ENCODE results near the gene PTPRM. TPM values are rescaled to one million over a fixed set of nuclear protein-coding genes. Genes with fewer than 3 reads are reported as not detected.

The PTPRM gene
- total RNA-seq, 1 experiment from 2014 or later: 11.1 TPM

DNA sequence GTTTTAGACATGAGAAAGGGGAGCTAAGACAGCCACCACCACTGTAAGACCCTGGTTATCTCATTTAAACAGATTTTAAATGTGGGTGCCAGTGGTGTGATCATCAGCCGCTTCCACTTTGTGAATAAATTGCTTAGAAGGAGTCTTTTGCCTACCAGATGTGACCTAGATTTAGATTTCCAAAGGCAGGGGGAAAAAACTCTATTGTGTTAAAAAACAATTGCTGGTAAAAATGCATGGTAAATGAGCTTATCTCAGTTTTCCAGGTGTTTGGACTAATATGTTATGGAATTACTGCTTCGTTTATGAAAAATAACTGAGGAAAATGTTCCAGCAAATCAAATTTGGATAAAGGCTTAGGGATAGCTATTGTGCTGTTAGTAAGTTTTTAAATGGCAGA lies 575.8 kb downstream of the PTPRM start (continued):
- TF ChIP-seq ZNF263 (CRISPR knock-in tag; IDR thresholded peaks at IDR 0.05; ENCODE audit: low read depth) (no peak), SOX15 (CRISPR knock-in tag; IDR thresholded peaks at IDR 0.05) (no peak), NR3C1 (CRISPR knock-in tag; conservative IDR thresholded peaks at IDR 0.05; ENCODE audit: low read depth) (no peak), FOXK1 (CRISPR knock-in tag; IDR thresholded peaks at IDR 0.05) (no peak), MYBL2 (CRISPR knock-in tag; IDR thresholded peaks at IDR 0.05) (no peak), TCF7 (CRISPR knock-in tag; IDR thresholded peaks at IDR 0.05; ENCODE audit: low read depth) (no peak), ZNF232 (CRISPR knock-in tag; IDR thresholded peaks at IDR 0.05) (no peak), NR2C2 (CRISPR knock-in tag; IDR thresholded peaks at IDR 0.05) (no peak), NFATC4 (CRISPR knock-in tag; IDR thresholded peaks at IDR 0.05) (no peak)
- TF ChIP-seq, protein P1, sequence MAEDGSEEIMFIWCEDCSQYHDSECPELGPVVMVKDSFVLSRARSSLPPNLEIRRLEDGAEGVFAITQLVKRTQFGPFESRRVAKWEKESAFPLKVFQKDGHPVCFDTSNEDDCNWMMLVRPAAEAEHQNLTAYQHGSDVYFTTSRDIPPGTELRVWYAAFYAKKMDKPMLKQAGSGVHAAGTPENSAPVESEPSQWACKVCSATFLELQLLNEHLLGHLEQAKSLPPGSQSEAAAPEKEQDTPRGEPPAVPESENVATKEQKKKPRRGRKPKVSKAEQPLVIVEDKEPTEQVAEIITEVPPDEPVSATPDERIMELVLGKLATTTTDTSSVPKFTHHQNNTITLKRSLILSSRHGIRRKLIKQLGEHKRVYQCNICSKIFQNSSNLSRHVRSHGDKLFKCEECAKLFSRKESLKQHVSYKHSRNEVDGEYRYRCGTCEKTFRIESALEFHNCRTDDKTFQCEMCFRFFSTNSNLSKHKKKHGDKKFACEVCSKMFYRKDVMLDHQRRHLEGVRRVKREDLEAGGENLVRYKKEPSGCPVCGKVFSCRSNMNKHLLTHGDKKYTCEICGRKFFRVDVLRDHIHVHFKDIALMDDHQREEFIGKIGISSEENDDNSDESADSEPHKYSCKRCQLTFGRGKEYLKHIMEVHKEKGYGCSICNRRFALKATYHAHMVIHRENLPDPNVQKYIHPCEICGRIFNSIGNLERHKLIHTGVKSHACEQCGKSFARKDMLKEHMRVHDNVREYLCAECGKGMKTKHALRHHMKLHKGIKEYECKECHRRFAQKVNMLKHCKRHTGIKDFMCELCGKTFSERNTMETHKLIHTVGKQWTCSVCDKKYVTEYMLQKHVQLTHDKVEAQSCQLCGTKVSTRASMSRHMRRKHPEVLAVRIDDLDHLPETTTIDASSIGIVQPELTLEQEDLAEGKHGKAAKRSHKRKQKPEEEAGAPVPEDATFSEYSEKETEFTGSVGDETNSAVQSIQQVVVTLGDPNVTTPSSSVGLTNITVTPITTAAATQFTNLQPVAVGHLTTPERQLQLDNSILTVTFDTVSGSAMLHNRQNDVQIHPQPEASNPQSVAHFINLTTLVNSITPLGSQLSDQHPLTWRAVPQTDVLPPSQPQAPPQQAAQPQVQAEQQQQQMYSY (CRISPR knock-in tag; IDR thresholded peaks at IDR 0.05): no peak
- TF ChIP-seq, protein P2, sequence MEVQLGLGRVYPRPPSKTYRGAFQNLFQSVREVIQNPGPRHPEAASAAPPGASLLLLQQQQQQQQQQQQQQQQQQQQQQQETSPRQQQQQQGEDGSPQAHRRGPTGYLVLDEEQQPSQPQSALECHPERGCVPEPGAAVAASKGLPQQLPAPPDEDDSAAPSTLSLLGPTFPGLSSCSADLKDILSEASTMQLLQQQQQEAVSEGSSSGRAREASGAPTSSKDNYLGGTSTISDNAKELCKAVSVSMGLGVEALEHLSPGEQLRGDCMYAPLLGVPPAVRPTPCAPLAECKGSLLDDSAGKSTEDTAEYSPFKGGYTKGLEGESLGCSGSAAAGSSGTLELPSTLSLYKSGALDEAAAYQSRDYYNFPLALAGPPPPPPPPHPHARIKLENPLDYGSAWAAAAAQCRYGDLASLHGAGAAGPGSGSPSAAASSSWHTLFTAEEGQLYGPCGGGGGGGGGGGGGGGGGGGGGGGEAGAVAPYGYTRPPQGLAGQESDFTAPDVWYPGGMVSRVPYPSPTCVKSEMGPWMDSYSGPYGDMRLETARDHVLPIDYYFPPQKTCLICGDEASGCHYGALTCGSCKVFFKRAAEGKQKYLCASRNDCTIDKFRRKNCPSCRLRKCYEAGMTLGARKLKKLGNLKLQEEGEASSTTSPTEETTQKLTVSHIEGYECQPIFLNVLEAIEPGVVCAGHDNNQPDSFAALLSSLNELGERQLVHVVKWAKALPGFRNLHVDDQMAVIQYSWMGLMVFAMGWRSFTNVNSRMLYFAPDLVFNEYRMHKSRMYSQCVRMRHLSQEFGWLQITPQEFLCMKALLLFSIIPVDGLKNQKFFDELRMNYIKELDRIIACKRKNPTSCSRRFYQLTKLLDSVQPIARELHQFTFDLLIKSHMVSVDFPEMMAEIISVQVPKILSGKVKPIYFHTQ (CRISPR knock-in tag; IDR thresholded peaks at IDR 0.05): no peak
- TF ChIP-seq, protein P3, sequence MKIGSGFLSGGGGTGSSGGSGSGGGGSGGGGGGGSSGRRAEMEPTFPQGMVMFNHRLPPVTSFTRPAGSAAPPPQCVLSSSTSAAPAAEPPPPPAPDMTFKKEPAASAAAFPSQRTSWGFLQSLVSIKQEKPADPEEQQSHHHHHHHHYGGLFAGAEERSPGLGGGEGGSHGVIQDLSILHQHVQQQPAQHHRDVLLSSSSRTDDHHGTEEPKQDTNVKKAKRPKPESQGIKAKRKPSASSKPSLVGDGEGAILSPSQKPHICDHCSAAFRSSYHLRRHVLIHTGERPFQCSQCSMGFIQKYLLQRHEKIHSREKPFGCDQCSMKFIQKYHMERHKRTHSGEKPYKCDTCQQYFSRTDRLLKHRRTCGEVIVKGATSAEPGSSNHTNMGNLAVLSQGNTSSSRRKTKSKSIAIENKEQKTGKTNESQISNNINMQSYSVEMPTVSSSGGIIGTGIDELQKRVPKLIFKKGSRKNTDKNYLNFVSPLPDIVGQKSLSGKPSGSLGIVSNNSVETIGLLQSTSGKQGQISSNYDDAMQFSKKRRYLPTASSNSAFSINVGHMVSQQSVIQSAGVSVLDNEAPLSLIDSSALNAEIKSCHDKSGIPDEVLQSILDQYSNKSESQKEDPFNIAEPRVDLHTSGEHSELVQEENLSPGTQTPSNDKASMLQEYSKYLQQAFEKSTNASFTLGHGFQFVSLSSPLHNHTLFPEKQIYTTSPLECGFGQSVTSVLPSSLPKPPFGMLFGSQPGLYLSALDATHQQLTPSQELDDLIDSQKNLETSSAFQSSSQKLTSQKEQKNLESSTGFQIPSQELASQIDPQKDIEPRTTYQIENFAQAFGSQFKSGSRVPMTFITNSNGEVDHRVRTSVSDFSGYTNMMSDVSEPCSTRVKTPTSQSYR (CRISPR knock-in tag; IDR thresholded peaks at IDR 0.05): no peak
- TF ChIP-seq, protein P4, sequence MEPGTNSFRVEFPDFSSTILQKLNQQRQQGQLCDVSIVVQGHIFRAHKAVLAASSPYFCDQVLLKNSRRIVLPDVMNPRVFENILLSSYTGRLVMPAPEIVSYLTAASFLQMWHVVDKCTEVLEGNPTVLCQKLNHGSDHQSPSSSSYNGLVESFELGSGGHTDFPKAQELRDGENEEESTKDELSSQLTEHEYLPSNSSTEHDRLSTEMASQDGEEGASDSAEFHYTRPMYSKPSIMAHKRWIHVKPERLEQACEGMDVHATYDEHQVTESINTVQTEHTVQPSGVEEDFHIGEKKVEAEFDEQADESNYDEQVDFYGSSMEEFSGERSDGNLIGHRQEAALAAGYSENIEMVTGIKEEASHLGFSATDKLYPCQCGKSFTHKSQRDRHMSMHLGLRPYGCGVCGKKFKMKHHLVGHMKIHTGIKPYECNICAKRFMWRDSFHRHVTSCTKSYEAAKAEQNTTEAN (CRISPR knock-in tag; IDR thresholded peaks at IDR 0.05): no peak

DNA sequence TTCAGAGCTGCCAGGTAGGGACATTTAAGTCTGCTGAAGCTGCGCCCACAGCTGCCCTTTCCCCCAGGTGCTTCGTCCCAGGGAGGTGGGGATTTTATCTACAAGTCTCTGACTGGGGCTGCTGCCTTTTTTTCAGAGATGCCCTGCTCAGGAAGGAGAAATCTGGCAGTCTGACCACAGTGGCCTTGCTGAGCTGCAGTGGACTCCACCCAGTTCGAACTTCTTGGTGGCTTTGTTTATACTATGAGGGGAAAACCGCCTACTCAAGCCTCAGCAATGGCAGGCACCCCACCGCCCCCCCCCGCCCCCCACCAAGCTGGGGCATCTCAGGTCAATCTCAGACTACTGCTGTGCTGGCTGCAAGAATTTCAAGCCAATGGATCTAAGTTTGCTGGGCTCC lies 584.1 kb downstream of the PTPRM start:
- no peak for TF ChIP-seq NR3C1 (CRISPR knock-in tag; conservative IDR thresholded peaks at IDR 0.05; ENCODE audit: low read depth)
- TF ChIP-seq, protein P1 (CRISPR knock-in tag; IDR thresholded peaks at IDR 0.05): no peak
- no peak for TF ChIP-seq NFATC4 (CRISPR knock-in tag; IDR thresholded peaks at IDR 0.05)
- no peak for TF ChIP-seq JUN (CRISPR knock-in tag; IDR thresholded peaks at IDR 0.05)
- no peak for TF ChIP-seq ZNF416 (CRISPR knock-in tag; IDR thresholded peaks at IDR 0.05)
- TF ChIP-seq ZNF423 (CRISPR knock-in tag; IDR thresholded peaks at IDR 0.05): no peak
- no peak for TF ChIP-seq FOXJ3 (CRISPR knock-in tag; IDR thresholded peaks at IDR 0.05; ENCODE audit: borderline replicate concordance)
- Mint-ChIP-seq H3K4me1 (no peaks in the 10 kb centered on the region), H3K27ac (no peak overlapping the region), H3K36me3 (peaks cover 6% of the 10 kb centered on the region), H3K27me3 (ENCODE audit: low read depth) (no peaks in the 10 kb centered on the region), H3K4me3 (no peak overlapping the region), H3K9me3 (peaks cover 12% of the 10 kb centered on the region)
- ATAC-seq (no peak), DNase-seq (ENCODE audit: low spot score) (no peak)
- ChIA-PET POLR2A (no interaction called here), CTCF (no interaction called here)
